Gastroesophageal sphincter (tissue), 3 donors: Measurements from ENCODE around the gene TST.

Experiments used
- EP300 ChIP-seq: sonication (generic); formaldehyde crosslinking; IDR thresholded peaks from one replicate; pipeline ENCODE4 v1.6.1; 2017; ENCODE audit warnings: antibody characterized with exemption, mild to moderate bottlenecking
- POLR2A ChIP-seq, 2 donors: fragments of 450-650 bp; IDR thresholded peaks; one replicate each; pipeline ENCODE4 v1.6.1; 2017; ENCODE audit warnings: antibody characterized with exemption in 2 of 2, mild to moderate bottlenecking in 2 of 2, moderate library complexity in 1 of 2
- POLR2AphosphoS5 ChIP-seq: sonication (generic); formaldehyde crosslinking; IDR thresholded peaks from one replicate; pipeline ENCODE4 v1.6.1; 2017; ENCODE audit warnings: antibody characterized with exemption
- TF ChIP-seq, protein P1 (sequence below), 4 experiments: fragments of 200-600 bp in 2 of 4; fragments of 450-650 bp in 2 of 4; sonication (generic) in 1 of 4; IDR thresholded peaks; one replicate each; pipeline ENCODE4 v1.5.1; 2017 to 2019; ENCODE audit warnings: antibody characterized with exemption in 4 of 4, mild to moderate bottlenecking in 2 of 4, moderate library complexity in 2 of 4

DNA sequence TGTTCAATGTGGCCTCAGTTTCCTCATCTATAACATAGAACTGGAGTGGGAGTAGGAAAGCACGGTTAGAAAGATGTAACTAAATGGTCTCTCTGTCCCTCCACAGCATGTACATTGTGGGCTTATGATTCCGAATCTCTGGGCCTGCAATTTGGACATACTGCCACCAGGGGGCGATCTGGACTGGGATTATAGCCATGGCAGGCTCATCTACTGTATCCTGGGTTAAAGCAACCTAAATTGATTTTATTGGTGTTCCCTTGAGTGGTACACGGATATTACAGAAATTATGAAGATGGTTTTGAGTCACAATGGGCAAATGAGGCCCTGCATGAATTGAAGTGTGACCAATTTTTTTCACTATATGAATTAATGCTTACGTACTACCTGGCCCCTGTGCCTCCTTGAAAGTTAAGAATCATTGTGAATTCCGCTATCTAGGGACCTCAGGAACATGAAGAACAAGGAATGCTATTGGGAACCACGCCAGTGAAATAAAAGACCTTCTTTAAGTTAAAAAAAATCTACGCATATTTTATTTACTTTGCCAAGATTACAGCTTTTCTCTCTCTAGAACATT is 32.9 kb downstream of the TST start:
- TF ChIP-seq, protein P1, sequence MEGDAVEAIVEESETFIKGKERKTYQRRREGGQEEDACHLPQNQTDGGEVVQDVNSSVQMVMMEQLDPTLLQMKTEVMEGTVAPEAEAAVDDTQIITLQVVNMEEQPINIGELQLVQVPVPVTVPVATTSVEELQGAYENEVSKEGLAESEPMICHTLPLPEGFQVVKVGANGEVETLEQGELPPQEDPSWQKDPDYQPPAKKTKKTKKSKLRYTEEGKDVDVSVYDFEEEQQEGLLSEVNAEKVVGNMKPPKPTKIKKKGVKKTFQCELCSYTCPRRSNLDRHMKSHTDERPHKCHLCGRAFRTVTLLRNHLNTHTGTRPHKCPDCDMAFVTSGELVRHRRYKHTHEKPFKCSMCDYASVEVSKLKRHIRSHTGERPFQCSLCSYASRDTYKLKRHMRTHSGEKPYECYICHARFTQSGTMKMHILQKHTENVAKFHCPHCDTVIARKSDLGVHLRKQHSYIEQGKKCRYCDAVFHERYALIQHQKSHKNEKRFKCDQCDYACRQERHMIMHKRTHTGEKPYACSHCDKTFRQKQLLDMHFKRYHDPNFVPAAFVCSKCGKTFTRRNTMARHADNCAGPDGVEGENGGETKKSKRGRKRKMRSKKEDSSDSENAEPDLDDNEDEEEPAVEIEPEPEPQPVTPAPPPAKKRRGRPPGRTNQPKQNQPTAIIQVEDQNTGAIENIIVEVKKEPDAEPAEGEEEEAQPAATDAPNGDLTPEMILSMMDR (IDR thresholded peaks at IDR 0.05): peak in 1 of 4 experiments; percentile 25
- no peak for TF ChIP-seq POLR2A (IDR thresholded peaks at IDR 0.05)
- no peak for TF ChIP-seq EP300
- TF ChIP-seq POLR2AphosphoS5: no peak
